ENCODE data around the gene C2orf92. TPM values are rescaled to one million over a fixed set of nuclear protein-coding genes. Genes with fewer than 3 reads are reported as not detected.

The C2orf92 gene
- total and polyA plus RNA-seq, 7 donors = 2.9 to 22.7 (median 6.0) TPM; not detected in 2

- H3K27me3 ChIP-seq = no peaks in the 10 kb centered on the region
- peaks cover 6 to 64% (median 24%) of the 10 kb centered on the region in 4 donors for H3K36me3 ChIP-seq
- 86% methylated on average over 15 of the region's 15 CpGs for WGBS, 2 donors
These were observed 12.5 kb upstream of the C2orf92 start for GRCh38 chr2:97656905-97657587.

GRCh38 chr2:97657986-97658690 is 11.4 kb upstream of the C2orf92 start:
- Histone ChIP-seq H3K4me3 (no peak overlapping the region), H3K9me3 (no peaks in the 10 kb centered on the region), H3K36me3 (peaks cover 6 to 64% (median 24%) of the 10 kb centered on the region in 4 donors), H3K4me1 (peaks cover 0 to 30% (median 26%) of the 10 kb centered on the region in 4 donors), H3K27ac (no peak overlapping the region), H3K27me3 (no peaks in the 10 kb centered on the region)
- DNase-seq = no peak
- WGBS, 2 donors = 92 to 93% methylated on average over 37 of the region's 37 CpGs
- TF ChIP-seq EP300 (IDR thresholded peaks at IDR 0.05) = no peak
- TF ChIP-seq CTCF (IDR thresholded peaks at IDR 0.05) = no peak
- no peak for TF ChIP-seq POLR2A (IDR thresholded peaks at IDR 0.05)
- no peak for TF ChIP-seq POLR2AphosphoS5 (IDR thresholded peaks at IDR 0.05)
- intact Hi-C loops (cut with DNase I) = no loop called here

More at GRCh38 chr2:97656905-97657587, 12.5 kb upstream of the C2orf92 start:
- H3K4me1 ChIP-seq = peaks cover 0 to 19% (median 15%) of the 10 kb centered on the region in 4 donors
- DNase-seq = no peak
- no peaks in the 10 kb centered on the region for H3K9me3 ChIP-seq
- TF ChIP-seq POLR2A (IDR thresholded peaks at IDR 0.05) = no peak
- no peak for TF ChIP-seq POLR2AphosphoS5 (IDR thresholded peaks at IDR 0.05)
- no peak for TF ChIP-seq EP300 (IDR thresholded peaks at IDR 0.05)
- TF ChIP-seq CTCF (IDR thresholded peaks at IDR 0.05) = no peak
- intact Hi-C loops (cut with DNase I) = no loop called here
- H3K4me3 ChIP-seq = no peak overlapping the region
- H3K27ac ChIP-seq = no peak overlapping the region

- TF ChIP-seq CTCF (IDR thresholded peaks at IDR 0.05) (no peak), POLR2A (IDR thresholded peaks at IDR 0.05) (no peak), EP300 (IDR thresholded peaks at IDR 0.05) (no peak), POLR2AphosphoS5 (IDR thresholded peaks at IDR 0.05) (no peak)
- Histone ChIP-seq H3K4me3 (no peak overlapping the region), H3K36me3 (peaks cover 6 to 60% (median 24%) of the 10 kb centered on the region in 4 donors), H3K27me3 (no peaks in the 10 kb centered on the region), H3K4me1 (peaks cover 0 to 31% (median 27%) of the 10 kb centered on the region in 4 donors), H3K27ac (no peak overlapping the region), H3K9me3 (no peaks in the 10 kb centered on the region)
- intact Hi-C loops (cut with DNase I) = no loop called here
- WGBS, 2 donors = 90 to 92% methylated on average over 13 of the region's 13 CpGs
- no peak for DNase-seq
These were observed 10.8 kb upstream of the C2orf92 start for GRCh38 chr2:97658691-97659157.

- TF ChIP-seq POLR2AphosphoS5 (IDR thresholded peaks at IDR 0.05) = no peak
- TF ChIP-seq CTCF (IDR thresholded peaks at IDR 0.05) = no peak
- TF ChIP-seq EP300 (IDR thresholded peaks at IDR 0.05) = no peak
- no peak for TF ChIP-seq POLR2A (IDR thresholded peaks at IDR 0.05)
These were observed 10.1 kb upstream of the C2orf92 start for GRCh38 chr2:97659256-97660043.

More at GRCh38 chr2:97659256-97660043, 10.1 kb upstream of the C2orf92 start:
- Histone ChIP-seq H3K4me3 (no peak overlapping the region), H3K27ac (no peak overlapping the region), H3K36me3 (peaks cover 6 to 53% (median 24%) of the 10 kb centered on the region in 4 donors), H3K9me3 (no peaks in the 10 kb centered on the region), H3K4me1 (peaks cover 0 to 31% (median 27%) of the 10 kb centered on the region in 4 donors), H3K27me3 (no peaks in the 10 kb centered on the region)
- 95 to 96% methylated on average over 29 of the region's 29 CpGs for WGBS, 2 donors
- DNase-seq = no peak
- intact Hi-C loops (cut with DNase I) = loop anchor here (5.0 to 10.0 kb wide), 2 partner anchors 945 to 1127 kb away; partner anchors contain the start of genes COA5 and UNC50

Data from sigmoid colon (tissue), 7 donors.